ENCODE results near the gene FAM193B.

FAM193B gene

GRCh38 chr5:177550122-177550521 is 4.2 kb downstream of the FAM193B start:
- H2BK5ac ChIP-seq (ENCODE audit: low read depth, low read length, poor library complexity): no peak overlapping the region
- H3K4me2 ChIP-seq (ENCODE audit: low read length): no peak overlapping the region
- H3K18ac ChIP-seq (ENCODE audit: low read length): no peak overlapping the region
- peaks cover 6% of the 10 kb centered on the region for H3K79me1 ChIP-seq (ENCODE audit: low read length)
- WGBS (ENCODE audit: extremely low coverage, insufficient coverage, insufficient read length): no CpG with 5 or more reads among the region's 1 CpG
- no peak overlapping the region for H3K9ac ChIP-seq (ENCODE audit: low read length)
- peaks cover 16% of the 10 kb centered on the region for H3K79me2 ChIP-seq (ENCODE audit: control insufficient read depth, insufficient read depth, low read length, poor library complexity)
- no peak overlapping the region for H3K4ac ChIP-seq (ENCODE audit: low read depth, low read length)
- no peaks in the 10 kb centered on the region for H3K9me3 ChIP-seq (ENCODE audit: insufficient read depth, low read depth, low read length)
- H4K12ac ChIP-seq (ENCODE audit: low read depth, low read length): no peak overlapping the region
- H3K27ac ChIP-seq (ENCODE audit: low read depth, low read length): no peak overlapping the region
- no peak overlapping the region for H3K4me3 ChIP-seq (ENCODE audit: low read depth, low read length)
- H3K14ac ChIP-seq (ENCODE audit: low read length): no peak overlapping the region
- H2AFZ ChIP-seq (ENCODE audit: insufficient read depth, low read length, poor library complexity): no peak overlapping the region
- no peaks in the 10 kb centered on the region for H3K27me3 ChIP-seq (ENCODE audit: insufficient read depth, low read length)
- no peak overlapping the region for H3K23ac ChIP-seq (ENCODE audit: low read length)
- no peak overlapping the region for H2BK12ac ChIP-seq (ENCODE audit: low read length)
- peaks cover 13 to 27% of the 10 kb centered on the region in 2 experiments for H3K4me1 ChIP-seq (ENCODE audit: control insufficient read depth in 1 of 2, insufficient read depth in 2 of 2, low read length in 2 of 2)
- DNase-seq: no peak
- H2BK120ac ChIP-seq (ENCODE audit: insufficient read depth, low read length, poor library complexity): no peak overlapping the region
- H4K91ac ChIP-seq (ENCODE audit: low read depth, low read length): no peak overlapping the region
- H3K36me3 ChIP-seq (ENCODE audit: control insufficient read depth in 1 of 2, insufficient read depth in 2 of 2, low read length in 2 of 2): peaks cover 6% of the 10 kb centered on the region in 2 experiments
- no peak overlapping the region for H4K8ac ChIP-seq (ENCODE audit: low read depth, low read length)
- H2AK5ac ChIP-seq (ENCODE audit: low read length): no peak overlapping the region

GRCh38 chr5:177548495-177548894 is 5.9 kb downstream of the FAM193B start:
- Histone ChIP-seq H3K79me2 (ENCODE audit: control insufficient read depth, insufficient read depth, low read length, poor library complexity) (peaks cover 9% of the 10 kb centered on the region), H3K4me1 (ENCODE audit: control insufficient read depth in 1 of 2, insufficient read depth in 2 of 2, low read length in 2 of 2) (peaks cover 15 to 26% of the 10 kb centered on the region in 2 experiments), H4K8ac (ENCODE audit: low read depth, low read length) (no peak overlapping the region), H2AFZ (ENCODE audit: insufficient read depth, low read length, poor library complexity) (no peak overlapping the region), H3K23ac (ENCODE audit: low read length) (no peak overlapping the region), H3K36me3 (ENCODE audit: control insufficient read depth in 1 of 2, insufficient read depth in 2 of 2, low read length in 2 of 2) (peaks cover 6% of the 10 kb centered on the region in 2 experiments), H3K4ac (ENCODE audit: low read depth, low read length) (no peak overlapping the region), H3K14ac (ENCODE audit: low read length) (no peak overlapping the region), H3K4me2 (ENCODE audit: low read length) (no peak overlapping the region), H4K91ac (ENCODE audit: low read depth, low read length) (no peak overlapping the region), H2AK5ac (ENCODE audit: low read length) (no peak overlapping the region), H3K18ac (ENCODE audit: low read length) (no peak overlapping the region), H3K27ac (ENCODE audit: low read depth, low read length) (no peak overlapping the region), H3K4me3 (ENCODE audit: low read depth, low read length) (no peak overlapping the region), H3K9me3 (ENCODE audit: insufficient read depth, low read depth, low read length) (no peaks in the 10 kb centered on the region), H4K12ac (ENCODE audit: low read depth, low read length) (no peak overlapping the region), H2BK120ac (ENCODE audit: insufficient read depth, low read length, poor library complexity) (no peak overlapping the region), H2BK5ac (ENCODE audit: low read depth, low read length, poor library complexity) (no peak overlapping the region), H3K79me1 (ENCODE audit: low read length) (no peaks in the 10 kb centered on the region), H2BK12ac (ENCODE audit: low read length) (no peak overlapping the region), H3K27me3 (ENCODE audit: insufficient read depth, low read length) (no peaks in the 10 kb centered on the region), H3K9ac (ENCODE audit: low read length) (no peak overlapping the region)
- no CpG with 5 or more reads among the region's 1 CpG for WGBS (ENCODE audit: extremely low coverage, insufficient coverage, insufficient read length)
- no peak for DNase-seq

GRCh38 chr5:177547736-177548135 is 6.6 kb downstream of the FAM193B start:
- H4K91ac ChIP-seq (ENCODE audit: low read depth, low read length): no peak overlapping the region
- H3K14ac ChIP-seq (ENCODE audit: low read length): no peak overlapping the region
- H2BK12ac ChIP-seq (ENCODE audit: low read length): no peak overlapping the region
- DNase-seq: no peak
- no peak overlapping the region for H2BK120ac ChIP-seq (ENCODE audit: insufficient read depth, low read length, poor library complexity)
- H4K8ac ChIP-seq (ENCODE audit: low read depth, low read length): no peak overlapping the region
- no peak overlapping the region for H3K4ac ChIP-seq (ENCODE audit: low read depth, low read length)
- H3K23ac ChIP-seq (ENCODE audit: low read length): peak overlapping the region; percentile 41
- no peak overlapping the region for H2BK5ac ChIP-seq (ENCODE audit: low read depth, low read length, poor library complexity)
- no CpG with 5 or more reads among the region's 3 CpGs for WGBS (ENCODE audit: extremely low coverage, insufficient coverage, insufficient read length)
- H2AFZ ChIP-seq (ENCODE audit: insufficient read depth, low read length, poor library complexity): no peak overlapping the region
- H3K9ac ChIP-seq (ENCODE audit: low read length): no peak overlapping the region
- H3K27me3 ChIP-seq (ENCODE audit: insufficient read depth, low read length): no peaks in the 10 kb centered on the region
- H3K36me3 ChIP-seq (ENCODE audit: control insufficient read depth in 1 of 2, insufficient read depth in 2 of 2, low read length in 2 of 2): peaks cover 2 to 6% of the 10 kb centered on the region in 2 experiments
- H4K12ac ChIP-seq (ENCODE audit: low read depth, low read length): no peak overlapping the region
- H3K4me1 ChIP-seq (ENCODE audit: control insufficient read depth in 1 of 2, insufficient read depth in 2 of 2, low read length in 2 of 2): peaks cover 9 to 19% of the 10 kb centered on the region in 2 experiments
- peaks cover 2% of the 10 kb centered on the region for H3K79me2 ChIP-seq (ENCODE audit: control insufficient read depth, insufficient read depth, low read length, poor library complexity)
- no peaks in the 10 kb centered on the region for H3K9me3 ChIP-seq (ENCODE audit: insufficient read depth, low read depth, low read length)
- H3K4me2 ChIP-seq (ENCODE audit: low read length): no peak overlapping the region
- H2AK5ac ChIP-seq (ENCODE audit: low read length): no peak overlapping the region
- no peak overlapping the region for H3K4me3 ChIP-seq (ENCODE audit: low read depth, low read length)
- H3K79me1 ChIP-seq (ENCODE audit: low read length): no peaks in the 10 kb centered on the region
- no peak overlapping the region for H3K27ac ChIP-seq (ENCODE audit: low read depth, low read length)
- no peak overlapping the region for H3K18ac ChIP-seq (ENCODE audit: low read length)

- Histone ChIP-seq H4K12ac (ENCODE audit: low read depth, low read length) (no peak overlapping the region), H3K23ac (ENCODE audit: low read length) (no peak overlapping the region), H2BK12ac (ENCODE audit: low read length) (no peak overlapping the region), H3K36me3 (ENCODE audit: control insufficient read depth in 1 of 2, insufficient read depth in 2 of 2, low read length in 2 of 2) (peaks cover 3% of the 10 kb centered on the region in 2 experiments), H3K4ac (ENCODE audit: low read depth, low read length) (no peak overlapping the region), H4K91ac (ENCODE audit: low read depth, low read length) (no peak overlapping the region), H2AFZ (ENCODE audit: insufficient read depth, low read length, poor library complexity) (no peak overlapping the region), H3K9ac (ENCODE audit: low read length) (no peak overlapping the region), H3K27ac (ENCODE audit: low read depth, low read length) (peak overlapping the region; percentile 66), H3K4me3 (ENCODE audit: low read depth, low read length) (no peak overlapping the region), H3K4me1 (ENCODE audit: control insufficient read depth in 1 of 2, insufficient read depth in 2 of 2, low read length in 2 of 2) (peaks cover 8 to 18% of the 10 kb centered on the region in 2 experiments), H3K14ac (ENCODE audit: low read length) (no peak overlapping the region), H3K79me2 (ENCODE audit: control insufficient read depth, insufficient read depth, low read length, poor library complexity) (no peaks in the 10 kb centered on the region), H3K79me1 (ENCODE audit: low read length) (no peaks in the 10 kb centered on the region), H2AK5ac (ENCODE audit: low read length) (no peak overlapping the region), H3K27me3 (ENCODE audit: insufficient read depth, low read length) (no peaks in the 10 kb centered on the region), H3K4me2 (ENCODE audit: low read length) (no peak overlapping the region), H4K8ac (ENCODE audit: low read depth, low read length) (no peak overlapping the region), H3K9me3 (ENCODE audit: insufficient read depth, low read depth, low read length) (no peaks in the 10 kb centered on the region), H2BK5ac (ENCODE audit: low read depth, low read length, poor library complexity) (no peak overlapping the region), H2BK120ac (ENCODE audit: insufficient read depth, low read length, poor library complexity) (no peak overlapping the region), H3K18ac (ENCODE audit: low read length) (no peak overlapping the region)
- DNase-seq: peak; percentile 96 to 98
- no CpG with 5 or more reads among the region's 1 CpG for WGBS (ENCODE audit: extremely low coverage, insufficient coverage, insufficient read length)
These were observed 8.1 kb downstream of the FAM193B start for GRCh38 chr5:177546258-177546741.
